GM12892 (cell line): Measurements from ENCODE around the gene NISCH.

Experiments
- POLR2A ChIP-seq: IDR thresholded peaks from 2 replicates; pipeline ENCODE4 v1.6.1; 2011; ENCODE audit warnings: low read depth, low read length, control low read depth
- POLR2AphosphoS5 ChIP-seq: IDR thresholded peaks from 2 replicates; pipeline ENCODE4 v1.6.1; 2011; ENCODE audit warnings: low read depth, low read length, control low read depth
- TAF1 ChIP-seq: IDR thresholded peaks from 2 replicates; pipeline ENCODE4 v1.6.1; 2011; ENCODE audit warnings: low read depth, mild to moderate bottlenecking, control low read depth, low read length, borderline replicate concordance

GRCh38 chr3:52472239-52473000 is 17.0 kb downstream of the NISCH start:
- no peak for TF ChIP-seq POLR2A
- no peak for TF ChIP-seq POLR2AphosphoS5
- no peak for TF ChIP-seq TAF1
